Endothelial cell of umbilical vein (primary cell): ENCODE measurements around the gene TCF21. TPM values are rescaled to one million over a fixed set of nuclear protein-coding genes. Genes with fewer than 3 reads are reported as not detected.

Experiments used
- BruUV-seq: library from RNA; stranded (reverse); fragments of 400-500 nt; replicated peaks from 2 replicates; lab custom pipeline; 2021; lab: Mats Ljungman, UMichigan
- CTCF ChIA-PET: fragments of 300-600, 350-600 bp; sonication (Branson Sonifier 250); formaldehyde crosslinking; loops from one replicate; lab custom pipeline; 2021; ENCODE audit warnings: antibody characterized with exemption, inconsistent platforms; lab: Charles Lee
- POLR2A ChIA-PET: fragments of 300-600, 350-600 bp; sonication (Branson Sonifier 250); formaldehyde crosslinking; loops from one replicate; lab custom pipeline; 2021; ENCODE audit warnings: antibody characterized with exemption, inconsistent platforms; lab: Charles Lee
- DNase-seq: peaks from one replicate; pipeline ENCODE4 v3.0.0-alpha.2; 2011; ENCODE audit warnings: low read depth, low spot score
- FAIRE-seq: peaks from 2 replicates; lab custom pipeline; 2011; peaks lifted over from hg19 to GRCh38; lab: Jason Lieb, UNC
- H2AFZ ChIP-seq: 2 replicates; pipeline ENCODE4 v1.6.0; 2012; ENCODE audit warnings: low read depth, low read length, control low read depth, inconsistent platforms
- H3K27ac ChIP-seq: 2 replicates; pipeline ENCODE4 v1.5.1; 2011; ENCODE audit warnings: low read depth, mild to moderate bottlenecking, control low read depth, low read length, moderate library complexity; ENCODE audit not compliant: insufficient read depth
- H3K27me3 ChIP-seq, 2 experiments: 2 replicates each; pipeline versions ENCODE4 v1.6.0 to v1.6.1; 2011; ENCODE audit warnings: low read length in 2 of 2, mixed read lengths in 1 of 2; ENCODE audit not compliant: control insufficient read depth in 2 of 2, insufficient read depth in 2 of 2
- H3K36me3 ChIP-seq, 2 experiments: 2 replicates in 1 of 2; 3 replicates in 1 of 2; pipeline ENCODE4 v1.5.1; 2011; ENCODE audit warnings: low read length in 2 of 2, mild to moderate bottlenecking in 1 of 2, moderate library complexity in 1 of 2; ENCODE audit not compliant: control insufficient read depth in 2 of 2, insufficient read depth in 2 of 2; ENCODE audit errors: extremely low read depth in 1 of 2
- H3K4me1 ChIP-seq: 3 replicates; pipeline ENCODE4 v1.5.1; 2011; ENCODE audit warnings: mild to moderate bottlenecking, low read length; ENCODE audit not compliant: control insufficient read depth, insufficient read depth; ENCODE audit errors: extremely low read depth
- H3K4me2 ChIP-seq: 2 replicates; pipeline ENCODE4 v1.6.1; 2011; ENCODE audit warnings: low read length, control low read depth, mixed read lengths; ENCODE audit not compliant: insufficient read depth
- H3K4me3 ChIP-seq, 3 experiments: fragments of 200-600 bp in 1 of 3; sonication (generic), shearing (Covaris generic) in 1 of 3; replicated peaks in 1 of 3; 2 replicates each; pipeline ENCODE4 v1.5.1; 2011 to 2016; ENCODE audit warnings: control low read depth in 3 of 3, low read length in 3 of 3, mild to moderate bottlenecking in 2 of 3, inconsistent platforms in 1 of 3, low read depth in 1 of 3, moderate library complexity in 1 of 3; ENCODE audit not compliant: insufficient read depth in 1 of 3
- H3K79me2 ChIP-seq: 2 replicates; pipeline ENCODE4 v1.6.0; 2012; ENCODE audit warnings: low read length, inconsistent platforms; ENCODE audit not compliant: control insufficient read depth, insufficient read depth
- H3K9ac ChIP-seq: replicated peaks from 2 replicates; pipeline ENCODE3; 2011; ENCODE audit warnings: low read length, control low read depth; ENCODE audit not compliant: insufficient read depth; ENCODE audit errors: extremely low read depth
- H3K9me1 ChIP-seq: replicated peaks from 3 replicates; pipeline ENCODE4 v1.6.0; 2011; ENCODE audit warnings: mild to moderate bottlenecking, low read length; ENCODE audit not compliant: control insufficient read depth, insufficient read depth; ENCODE audit errors: extremely low read depth
- H3K9me3 ChIP-seq: replicated peaks from 2 replicates; pipeline ENCODE4 v1.5.1; 2012; ENCODE audit warnings: low read length, inconsistent platforms; ENCODE audit not compliant: control insufficient read depth, insufficient read depth
- H4K20me1 ChIP-seq: replicated peaks from 2 replicates; pipeline ENCODE3; 2011; ENCODE audit warnings: mild to moderate bottlenecking, low read length; ENCODE audit not compliant: control insufficient read depth, insufficient read depth; ENCODE audit errors: extremely low read depth
- CTCF ChIP-seq, 2 donors: IDR thresholded peaks; 1 replicate in 1 of 2; 2 replicates in 1 of 2; pipeline ENCODE4 v1.5.1; 2011; ENCODE audit warnings: low read length in 2 of 2, mild to moderate bottlenecking in 2 of 2, moderate library complexity in 2 of 2, control low read depth in 1 of 2, inconsistent platforms in 1 of 2, low read depth in 1 of 2; ENCODE audit not compliant: insufficient read depth in 1 of 2; ENCODE audit errors: extremely low read depth in 1 of 2
- EZH2 ChIP-seq: IDR thresholded peaks from 2 replicates; pipeline ENCODE4 v1.6.1; 2012; ENCODE audit warnings: borderline replicate concordance, low read depth, mild to moderate bottlenecking, moderate library complexity, low read length, inconsistent platforms; ENCODE audit not compliant: severe bottlenecking
- FOS ChIP-seq: IDR thresholded peaks from 2 replicates; pipeline ENCODE4 v1.6.1; 2011; ENCODE audit warnings: mild to moderate bottlenecking, low read length, moderate library complexity, borderline replicate concordance; ENCODE audit not compliant: insufficient read depth
- GATA2 ChIP-seq: IDR thresholded peaks from 2 replicates; pipeline ENCODE4 v1.7.0; 2011; ENCODE audit warnings: low read depth, mild to moderate bottlenecking, moderate library complexity, mixed read lengths, low read length; ENCODE audit not compliant: insufficient read length, insufficient read depth
- JUN ChIP-seq: IDR thresholded peaks from 2 replicates; pipeline ENCODE4 v1.6.1; 2011; ENCODE audit warnings: borderline replicate concordance, low read depth; ENCODE audit not compliant: insufficient read length, insufficient read depth
- MYC ChIP-seq: IDR thresholded peaks from one replicate; pipeline ENCODE4 v1.6.1; 2011; ENCODE audit warnings: mild to moderate bottlenecking, low read depth, low read length
- POLR2A ChIP-seq: IDR thresholded peaks from 2 replicates; pipeline ENCODE4 v1.6.1; 2012; ENCODE audit warnings: low read depth, mild to moderate bottlenecking, control low read depth, low read length
- POLR2AphosphoS5 ChIP-seq: IDR thresholded peaks from 2 replicates; pipeline ENCODE4 v1.6.1; 2012; ENCODE audit warnings: low read depth, mild to moderate bottlenecking, control low read depth, low read length, moderate library complexity; ENCODE audit not compliant: insufficient read depth
- dilution Hi-C: fragments of 300-500 bp; cut with MboI; formaldehyde crosslinking; loops from one replicate; pipeline ENCODE4 v1.15.0; 2019; ENCODE audit warnings: low sequenced_read_pairs; ENCODE audit not compliant: extremely low pct_ligation_motif_present
- intact Hi-C: fragments of 100-400 bp; cut with micrococcal nuclease; formaldehyde crosslinking; loops from one replicate; pipeline ENCODE4 v1.10.0; 2022
- polyA plus RNA-seq, 4 experiments: library from polyadenylated mRNA; depleted of rRNA in 3 of 4; stranded (reverse) in 3 of 4; unstranded in 1 of 4; fragments of >200 nt; gene quantifications; 2 replicates each; pipeline versions ENCODE4 v1.2.1 to v1.2.3, GENCODE V29; 2011 to 2012; ENCODE audit warnings: missing spikeins in 1 of 4
- total RNA-seq: library from RNA; stranded (reverse); gene quantifications from 2 replicates; pipeline ENCODE4 v1.2.3, GENCODE V29; 2021
- TF ChIP-seq, protein P1 (sequence below): IDR thresholded peaks from 2 replicates; pipeline ENCODE4 v1.6.1; 2011; ENCODE audit not compliant: insufficient read depth, insufficient read length

The TCF21 gene
- total and polyA plus RNA-seq, 2 donors (not counting 3 experiments of a cell fraction or from before 2014, with no cell fraction given) = not detected

DNA sequence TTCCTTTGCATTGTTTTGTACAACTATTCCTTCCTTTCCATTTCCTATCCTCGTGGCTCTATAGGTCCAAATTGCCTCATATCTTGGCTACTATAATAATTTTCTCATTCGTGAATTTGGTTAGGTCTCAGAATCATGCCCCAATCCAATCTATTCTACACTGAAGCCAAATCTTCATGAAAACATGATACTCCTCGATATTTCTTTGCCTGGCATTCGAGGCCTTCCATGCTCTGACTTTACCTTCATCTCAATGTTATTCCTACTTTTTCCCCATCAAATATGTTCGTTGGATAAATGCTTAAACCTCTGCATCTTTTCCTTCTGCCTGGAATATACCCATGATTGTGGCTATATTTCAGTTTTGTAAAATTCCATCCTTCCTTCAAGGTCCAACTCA lies 30.4 kb downstream of the TCF21 start:
- ChIA-PET POLR2A (no interaction called here), CTCF (interaction anchor here (1.6 to 3.3 kb wide), 2 partner anchors 145 to 178 kb away, joined by 6 to 25 read pairs; no protein-coding TSS in a partner anchor)
- Histone ChIP-seq H3K9me1 (no peaks in the 10 kb centered on the region), H3K4me3 (no peak overlapping the region), H3K27ac (no peak overlapping the region), H3K36me3 (no peaks in the 10 kb centered on the region), H3K4me2 (no peak overlapping the region), H2AFZ (no peak overlapping the region), H3K27me3 (peaks cover 7 to 17% of the 10 kb centered on the region in 2 experiments), H3K9ac (no peak overlapping the region), H4K20me1 (no peaks in the 10 kb centered on the region), H3K4me1 (no peaks in the 10 kb centered on the region), H3K9me3 (no peaks in the 10 kb centered on the region), H3K79me2 (no peaks in the 10 kb centered on the region)
- TF ChIP-seq CTCF (IDR thresholded peaks at IDR 0.05; ENCODE audit: extremely low read depth in 1 of 2, insufficient read depth in 1 of 2, low read depth in 1 of 2, low read length in 2 of 2) (no peak), MYC (no peak), JUN (no peak), FOS (no peak), EZH2 (no peak), POLR2A (no peak), POLR2AphosphoS5 (no peak), GATA2 (no peak)
- TF ChIP-seq, protein P1, sequence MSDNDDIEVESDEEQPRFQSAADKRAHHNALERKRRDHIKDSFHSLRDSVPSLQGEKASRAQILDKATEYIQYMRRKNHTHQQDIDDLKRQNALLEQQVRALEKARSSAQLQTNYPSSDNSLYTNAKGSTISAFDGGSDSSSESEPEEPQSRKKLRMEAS = no peak
- DNase-seq = no peak
- BruUV-seq = no TSS peak
- no peak for FAIRE-seq
- dilution Hi-C loops = no loop called here
- intact Hi-C loops = loop anchor here (5.0 to 10.0 kb wide), 3 partner anchors 957 to 1387 kb away; no protein-coding TSS in a partner anchor
